ENCODE measurements around the gene ELAVL1. TPM values are rescaled to one million over a fixed set of nuclear protein-coding genes. Genes with fewer than 3 reads are reported as not detected.

Gene ELAVL1
- total RNA-seq, 2 experiments from 2014 or later: 161 to 164 TPM

GRCh38 chr19:7926021-7926726 lies 79.3 kb downstream of the ELAVL1 start, which contains the start of gene CTXN1:
Gene CTXN1, minus strand, starts transcription at chr19:7926135. Its CDS starts 597 bp downstream, at chr19:7925538.
- DNase-seq (peak; percentile 78), ATAC-seq (peak; percentile 62)
- peaks cover 20% of the 10 kb centered on the region for H3K36me3 Mint-ChIP-seq (ENCODE audit: low read depth)
- no peak within 1 kb of the TSS for H3K27ac Mint-ChIP-seq
- ChIA-PET CTCF (interaction anchor here (0.9 kb wide), 1 partner anchor 22 kb away, joined by 3 read pairs; the partner anchor contains the start of gene MAP2K7), POLR2A (interaction anchor here (0.7 to 7.7 kb wide), 4 partner anchors 9 to 16 kb away, joined by 3 to 81 read pairs (median 8); partner anchors contain the start of gene TIMM44)
- intact Hi-C loops (cut with micrococcal nuclease): loop anchor here (10.0 kb wide), 1 partner anchor 71 kb away; no protein-coding TSS in a partner anchor
- H3K9me3 Mint-ChIP-seq: no peaks in the 10 kb centered on the region
- peaks cover 16% of the 10 kb centered on the region for H3K4me1 Mint-ChIP-seq (ENCODE audit: low read depth)
- peak within 1 kb of the TSS; percentile 56 for H3K4me3 Mint-ChIP-seq
- TF ChIP-seq CTCF (IDR thresholded peaks at IDR 0.05): no peak
- no peaks in the 10 kb centered on the region for H3K27me3 Mint-ChIP-seq

- Mint-ChIP-seq H3K36me3 (ENCODE audit: low read depth) (peaks cover 13% of the 10 kb centered on the region), H3K27ac (no peak overlapping the region), H3K4me3 (peak overlapping the region; percentile 56), H3K27me3 (no peaks in the 10 kb centered on the region), H3K9me3 (no peaks in the 10 kb centered on the region), H3K4me1 (ENCODE audit: low read depth) (peaks cover 19% of the 10 kb centered on the region)
- intact Hi-C loops (cut with micrococcal nuclease): loop anchor here (10.0 kb wide), 1 partner anchor 71 kb away; no protein-coding TSS in a partner anchor
- ATAC-seq (peak; percentile 47), DNase-seq (peak; percentile 91)
- CTCF ChIA-PET: no interaction called here
- POLR2A ChIA-PET: interaction anchor here (1.8 to 7.7 kb wide), 2 partner anchors 8 to 17 kb away, joined by 12 to 81 read pairs; partner anchors contain the start of gene TIMM44
- TF ChIP-seq CTCF (IDR thresholded peaks at IDR 0.05): peak; percentile 95
These were observed 80.1 kb downstream of the ELAVL1 start for GRCh38 chr19:7925171-7925851.

DNA sequence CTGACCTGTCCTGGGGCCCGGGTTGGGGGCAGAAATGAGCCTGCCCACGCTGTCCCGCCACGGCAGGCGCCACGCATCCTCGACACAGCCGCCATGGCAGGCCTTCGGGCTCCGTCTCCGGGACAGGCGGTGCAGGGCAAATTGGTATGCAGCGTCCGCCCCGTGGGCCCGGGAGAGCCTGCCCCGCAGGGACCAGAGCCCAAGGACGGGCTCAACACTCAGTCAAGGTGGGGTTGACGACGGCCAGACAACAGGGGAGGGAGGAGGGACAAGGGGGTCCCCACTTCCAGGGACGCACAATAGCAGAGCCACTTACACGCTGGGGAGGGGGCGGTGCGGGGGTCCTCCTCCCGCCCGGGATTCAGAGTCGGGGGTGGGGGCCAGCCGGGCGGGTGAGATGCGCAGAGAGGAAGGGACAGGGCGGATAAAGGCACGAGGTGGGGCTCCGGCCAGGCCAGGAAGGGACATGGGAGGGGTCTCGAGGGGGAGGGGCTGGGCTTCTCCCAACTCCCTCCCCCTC lies 80.7 kb downstream of the ELAVL1 start:
- CTCF ChIA-PET: interaction anchor here (1.1 kb wide), 1 partner anchor 356 kb away, joined by 3 read pairs; no protein-coding TSS in a partner anchor
- H3K27ac Mint-ChIP-seq: no peak overlapping the region
- intact Hi-C loops (cut with micrococcal nuclease): loop anchor here (10.0 kb wide), 1 partner anchor 70 kb away; no protein-coding TSS in a partner anchor
- TF ChIP-seq CTCF (IDR thresholded peaks at IDR 0.05): no peak
- H3K36me3 Mint-ChIP-seq (ENCODE audit: low read depth): peaks cover 12% of the 10 kb centered on the region
- peaks cover 1% of the 10 kb centered on the region for H3K27me3 Mint-ChIP-seq
- no peak for ATAC-seq
- H3K9me3 Mint-ChIP-seq: no peaks in the 10 kb centered on the region
- POLR2A ChIA-PET: interaction anchor here (0.9 to 4.8 kb wide), 3 partner anchors 18 to 56 kb away, joined by 3 to 38 read pairs (median 5); partner anchors contain the start of gene TIMM44
- no peak overlapping the region for H3K4me3 Mint-ChIP-seq
- peaks cover 23% of the 10 kb centered on the region for H3K4me1 Mint-ChIP-seq (ENCODE audit: low read depth)
- DNase-seq: no peak

DNA sequence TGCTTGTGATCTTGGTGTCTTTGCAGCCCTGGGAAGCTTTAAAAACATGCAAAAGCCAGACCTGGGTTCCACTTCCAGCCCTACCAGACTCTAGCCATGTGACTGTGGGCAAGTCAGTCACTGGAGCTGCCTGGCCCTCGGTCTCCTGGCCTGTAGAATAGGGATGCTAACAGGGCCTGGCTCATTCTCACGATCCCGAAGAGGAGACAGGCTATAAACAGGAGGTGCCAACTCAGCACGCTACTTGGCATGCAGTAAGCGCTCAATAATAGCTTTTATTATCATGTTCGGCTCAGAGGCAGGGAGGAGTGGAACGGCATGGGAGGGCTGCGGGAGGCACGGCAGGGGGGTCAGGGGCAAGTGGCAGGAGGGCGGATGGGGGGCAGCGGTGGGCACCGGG lies 81.2 kb downstream of the ELAVL1 start:
- H3K4me1 Mint-ChIP-seq (ENCODE audit: low read depth): peaks cover 27% of the 10 kb centered on the region
- H3K36me3 Mint-ChIP-seq (ENCODE audit: low read depth): peaks cover 12% of the 10 kb centered on the region
- H3K4me3 Mint-ChIP-seq: no peak overlapping the region
- DNase-seq (no peak), ATAC-seq (no peak)
- no peak overlapping the region for H3K27ac Mint-ChIP-seq
- H3K9me3 Mint-ChIP-seq: no peaks in the 10 kb centered on the region
- ChIA-PET POLR2A (interaction anchor here (0.9 to 4.8 kb wide), 3 partner anchors 19 to 55 kb away, joined by 3 to 38 read pairs (median 5); partner anchors contain the start of gene TIMM44), CTCF (interaction anchor here (1.1 to 1.4 kb wide), 2 partner anchors 72 to 356 kb away, joined by 3 read pairs; no protein-coding TSS in a partner anchor)
- peaks cover 4% of the 10 kb centered on the region for H3K27me3 Mint-ChIP-seq
- intact Hi-C loops (cut with micrococcal nuclease): loop anchor here (10.0 kb wide), 1 partner anchor 69 kb away; no protein-coding TSS in a partner anchor
- no peak for TF ChIP-seq CTCF (IDR thresholded peaks at IDR 0.05)
